ENCODE results near the gene LAMA1.

The LAMA1 gene

GRCh38 chr18:6959110-6959509 is 158.5 kb downstream of the LAMA1 start:
- Histone ChIP-seq H3K4me1 (ENCODE audit: low read length) (no peaks in the 10 kb centered on the region), H3K27me3 (replicated peaks; ENCODE audit: insufficient read depth, low read length) (no peaks in the 10 kb centered on the region), H3K4me2 (ENCODE audit: low read depth, low read length) (no peak overlapping the region), H3K9me2 (replicated peaks; ENCODE audit: insufficient read depth, low read length) (no peaks in the 10 kb centered on the region), H2AFZ (ENCODE audit: low read length) (no peak overlapping the region), H3K9me3 (replicated peaks; ENCODE audit: insufficient read depth, low read length) (no peaks in the 10 kb centered on the region), H3K27ac (ENCODE audit: low read length) (no peak overlapping the region), H4K20me1 (ENCODE audit: insufficient read depth, low read length) (no peaks in the 10 kb centered on the region), H3K36me3 (replicated peaks; ENCODE audit: insufficient read depth, low read length) (no peaks in the 10 kb centered on the region), H3F3A (ENCODE audit: insufficient read depth, low read length) (no peaks in the 10 kb centered on the region), H3K4me3 (ENCODE audit: low read length) (no peak overlapping the region), H3K79me2 (ENCODE audit: low read length) (no peaks in the 10 kb centered on the region), H3K9ac (ENCODE audit: low read length) (no peak overlapping the region)
- no peak for DNase-seq
- TF ChIP-seq EZH2 (optimal IDR thresholded peaks at IDR 0.05; ENCODE audit: low read depth, low read length) (no peak), CTCF (IDR thresholded peaks at IDR 0.05; ENCODE audit: low read length) (no peak), EZH2phosphoT487 (IDR thresholded peaks at IDR 0.05; ENCODE audit: low read length) (no peak)

- no peaks in the 10 kb centered on the region for H3K4me1 ChIP-seq (ENCODE audit: low read length)
- TF ChIP-seq CTCF (IDR thresholded peaks at IDR 0.05; ENCODE audit: low read length) (no peak), EZH2 (optimal IDR thresholded peaks at IDR 0.05; ENCODE audit: low read depth, low read length) (no peak)
- H3K9me3 ChIP-seq (replicated peaks; ENCODE audit: insufficient read depth, low read length): no peaks in the 10 kb centered on the region
- no peak overlapping the region for H3K4me3 ChIP-seq (ENCODE audit: low read length)
- H3K36me3 ChIP-seq (replicated peaks; ENCODE audit: insufficient read depth, low read length): no peaks in the 10 kb centered on the region
- no peak for DNase-seq
- H3K9me2 ChIP-seq (replicated peaks; ENCODE audit: insufficient read depth, low read length): no peaks in the 10 kb centered on the region
- no peaks in the 10 kb centered on the region for H3K27me3 ChIP-seq (replicated peaks; ENCODE audit: insufficient read depth, low read length)
- H2AFZ ChIP-seq (ENCODE audit: low read length): no peak overlapping the region
- H3F3A ChIP-seq (ENCODE audit: insufficient read depth, low read length): no peaks in the 10 kb centered on the region
- H3K79me2 ChIP-seq (ENCODE audit: low read length): no peaks in the 10 kb centered on the region
- no peak overlapping the region for H3K9ac ChIP-seq (ENCODE audit: low read length)
- H3K27ac ChIP-seq (ENCODE audit: low read length): no peak overlapping the region
- no peaks in the 10 kb centered on the region for H4K20me1 ChIP-seq (ENCODE audit: insufficient read depth, low read length)
- H3K4me2 ChIP-seq (ENCODE audit: low read depth, low read length): no peak overlapping the region
Observed at GRCh38 chr18:6956999-6957398, 160.6 kb downstream of the LAMA1 start.

DNA sequence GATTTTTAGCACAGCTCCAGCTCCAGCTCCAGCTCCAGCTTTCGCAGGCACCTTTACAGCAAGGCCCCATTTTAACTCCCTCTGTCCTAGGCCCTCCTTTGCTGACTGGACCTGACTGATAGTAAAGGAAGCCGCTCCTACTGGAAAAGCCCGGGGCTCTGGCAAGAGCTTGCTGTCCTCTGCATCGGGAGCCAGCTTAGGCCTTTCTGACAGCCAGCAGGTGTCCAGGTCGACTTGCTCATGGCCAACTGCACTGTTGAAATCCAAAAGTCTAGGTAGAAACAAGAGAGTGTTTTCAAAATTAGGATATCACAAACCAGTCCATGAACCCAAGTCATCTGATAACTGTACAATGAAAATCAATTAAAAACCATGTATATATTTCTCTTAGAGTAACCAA is 161.1 kb downstream of the LAMA1 start:
- H3K27me3 ChIP-seq (replicated peaks; ENCODE audit: insufficient read depth, low read length): no peaks in the 10 kb centered on the region
- no peaks in the 10 kb centered on the region for H3K4me1 ChIP-seq (ENCODE audit: low read length)
- H3K27ac ChIP-seq (ENCODE audit: low read length): no peak overlapping the region
- H2AFZ ChIP-seq (ENCODE audit: low read length): no peak overlapping the region
- H3K4me3 ChIP-seq (ENCODE audit: low read length): no peak overlapping the region
- no peak overlapping the region for H3K4me2 ChIP-seq (ENCODE audit: low read depth, low read length)
- H4K20me1 ChIP-seq (ENCODE audit: insufficient read depth, low read length): no peaks in the 10 kb centered on the region
- TF ChIP-seq EZH2 (optimal IDR thresholded peaks at IDR 0.05; ENCODE audit: low read depth, low read length) (no peak), EZH2phosphoT487 (IDR thresholded peaks at IDR 0.05; ENCODE audit: low read length) (no peak), CTCF (IDR thresholded peaks at IDR 0.05; ENCODE audit: low read length) (no peak)
- H3F3A ChIP-seq (ENCODE audit: insufficient read depth, low read length): no peaks in the 10 kb centered on the region
- H3K9me2 ChIP-seq (replicated peaks; ENCODE audit: insufficient read depth, low read length): no peaks in the 10 kb centered on the region
- no peak for DNase-seq
- no peaks in the 10 kb centered on the region for H3K9me3 ChIP-seq (replicated peaks; ENCODE audit: insufficient read depth, low read length)
- H3K36me3 ChIP-seq (replicated peaks; ENCODE audit: insufficient read depth, low read length): no peaks in the 10 kb centered on the region
- no peak overlapping the region for H3K9ac ChIP-seq (ENCODE audit: low read length)
- no peaks in the 10 kb centered on the region for H3K79me2 ChIP-seq (ENCODE audit: low read length)

Data from MM.1S (cell line).